AG10803 (cell line): ENCODE measurements around the gene TPST1.

Experiments
- DNase-seq: peaks from one replicate; pipeline ENCODE4 v3.0.0; 2010; ENCODE audit warnings: low read depth
- H3K4me3 ChIP-seq: 2 replicates; pipeline ENCODE4 v1.5.1; 2011; ENCODE audit warnings: mild to moderate bottlenecking, low read length, control low read depth
- CTCF ChIP-seq: conservative IDR thresholded peaks from 2 replicates; pipeline ENCODE4 v1.5.1; 2011; ENCODE audit warnings: mild to moderate bottlenecking, low read length, control low read depth, inconsistent platforms

TPST1 gene

DNA sequence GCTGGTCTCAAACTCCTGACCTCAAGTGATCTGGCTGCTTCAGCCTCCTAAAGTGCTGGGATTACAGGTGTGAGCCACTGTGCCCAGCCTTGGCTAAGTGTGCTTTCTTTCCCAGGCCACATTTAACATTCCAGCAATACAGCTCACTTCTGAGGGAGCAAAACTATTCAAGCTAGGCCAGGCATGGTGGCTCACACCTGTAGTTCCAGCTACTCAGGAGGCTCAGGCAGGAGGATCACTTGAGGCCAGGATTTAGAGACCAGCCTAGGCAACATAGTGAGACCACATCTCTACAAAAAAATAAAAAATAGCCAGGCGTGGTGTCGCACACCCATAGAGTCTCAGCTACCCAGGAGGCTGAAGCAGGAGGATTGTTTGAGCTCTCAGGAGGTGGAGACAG lies 23.3 kb upstream of the TPST1 start:
- DNase-seq = no peak
- no peak overlapping the region for H3K4me3 ChIP-seq
- TF ChIP-seq CTCF = no peak

DNA sequence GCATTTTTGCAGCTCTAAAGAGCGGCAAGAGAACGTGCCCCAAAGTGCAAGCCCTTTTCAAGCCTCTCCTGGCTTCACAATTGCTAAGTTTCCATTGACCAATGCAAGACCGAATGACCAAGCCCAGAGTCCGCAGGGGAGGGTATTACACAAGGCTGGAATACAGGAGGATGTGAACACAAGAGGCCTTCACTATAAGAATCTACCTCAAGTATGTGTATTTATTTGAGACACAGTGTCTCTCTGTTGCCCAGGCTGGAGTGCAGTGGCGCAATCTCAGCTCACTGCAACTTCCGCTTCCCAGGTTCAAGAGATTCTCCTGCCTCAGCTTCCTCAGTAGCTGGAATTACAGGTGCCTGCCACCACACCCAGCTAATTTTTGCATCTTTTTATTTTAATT lies 22.2 kb upstream of the TPST1 start:
- no peak for TF ChIP-seq CTCF

GRCh38 chr7:66183700-66184099 lies 21.4 kb upstream of the TPST1 start:
- DNase-seq = peak; percentile 87
- no peak overlapping the region for H3K4me3 ChIP-seq
- no peak for TF ChIP-seq CTCF

More for the DNA sequence above, 22.2 kb upstream of the TPST1 start:
- H3K4me3 ChIP-seq = no peak overlapping the region
- no peak for DNase-seq

- H3K4me3 ChIP-seq = no peak overlapping the region
- DNase-seq = no peak
- TF ChIP-seq CTCF = no peak
These were observed 19.4 kb upstream of the TPST1 start for GRCh38 chr7:66185680-66186187.

DNA sequence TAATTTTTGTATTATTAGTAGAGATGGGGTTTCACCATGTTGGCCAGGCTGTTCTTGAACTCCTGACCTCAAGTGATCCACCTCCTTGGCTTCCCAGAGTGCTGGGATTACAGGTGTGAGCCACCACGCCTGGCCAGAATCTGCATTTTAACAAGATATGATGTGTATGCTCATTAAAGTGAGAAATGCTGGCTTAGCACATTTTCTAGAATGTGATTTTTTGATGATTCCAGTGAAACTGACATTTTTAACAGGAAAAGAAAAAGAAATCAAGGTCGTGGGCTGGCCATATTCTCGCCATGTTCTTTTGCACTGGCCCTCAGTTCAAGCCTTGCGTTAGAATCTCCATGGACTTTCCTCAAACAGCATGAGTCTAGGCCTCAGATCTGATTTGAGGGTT lies 18.1 kb upstream of the TPST1 start:
- TF ChIP-seq CTCF = no peak

DNA sequence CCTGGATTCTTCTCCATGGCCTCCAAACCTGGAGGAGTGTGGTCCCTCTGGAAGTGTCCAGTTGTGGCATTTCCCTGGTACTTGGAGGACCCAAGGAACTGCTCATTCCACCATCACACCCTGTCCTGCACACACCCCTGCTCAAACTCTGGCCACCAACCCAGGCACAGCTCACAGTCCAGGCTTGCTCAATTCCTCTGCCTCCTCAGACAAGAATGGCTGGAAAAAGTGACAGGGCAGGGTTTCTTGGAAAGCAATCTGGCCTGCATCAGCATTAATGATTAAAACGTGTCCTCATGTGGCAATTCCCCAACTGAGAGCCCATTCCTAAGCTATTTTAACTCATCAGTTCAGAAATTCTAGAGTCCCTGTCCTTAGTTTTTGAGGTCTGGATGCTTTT lies 17.2 kb upstream of the TPST1 start:
- no peak overlapping the region for H3K4me3 ChIP-seq
- peak; percentile 93 for DNase-seq
- no peak for TF ChIP-seq CTCF

More for the DNA sequence above, 18.1 kb upstream of the TPST1 start:
- no peak overlapping the region for H3K4me3 ChIP-seq
- no peak for DNase-seq

DNA sequence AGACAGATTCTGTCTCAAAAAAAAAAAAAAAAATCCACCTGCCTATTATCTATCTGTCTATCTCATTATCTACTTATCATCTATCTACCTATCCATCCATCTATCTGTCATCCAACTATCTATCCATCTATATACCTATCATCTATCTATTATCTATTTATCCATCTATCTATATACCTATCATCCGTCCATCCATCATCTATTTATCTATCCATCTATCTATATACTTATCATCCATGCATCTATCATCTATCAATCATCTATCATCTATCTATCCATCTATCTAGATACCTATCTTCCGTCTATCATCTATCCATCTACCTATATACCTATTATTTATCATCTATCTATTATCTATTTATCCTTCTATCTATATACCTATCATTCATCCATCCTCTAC lies 16.5 kb upstream of the TPST1 start:
- TF ChIP-seq CTCF = no peak
- DNase-seq = no peak
- no peak overlapping the region for H3K4me3 ChIP-seq
